Measurements from ENCODE around the gene RNF5. TPM values are rescaled to one million over a fixed set of nuclear protein-coding genes. Genes with fewer than 3 reads are reported as not detected.

The RNF5 gene
- total and polyA plus RNA-seq, 3 donors from 2014 or later = 67.1 to 79.0 (median 76.1) TPM

DNA sequence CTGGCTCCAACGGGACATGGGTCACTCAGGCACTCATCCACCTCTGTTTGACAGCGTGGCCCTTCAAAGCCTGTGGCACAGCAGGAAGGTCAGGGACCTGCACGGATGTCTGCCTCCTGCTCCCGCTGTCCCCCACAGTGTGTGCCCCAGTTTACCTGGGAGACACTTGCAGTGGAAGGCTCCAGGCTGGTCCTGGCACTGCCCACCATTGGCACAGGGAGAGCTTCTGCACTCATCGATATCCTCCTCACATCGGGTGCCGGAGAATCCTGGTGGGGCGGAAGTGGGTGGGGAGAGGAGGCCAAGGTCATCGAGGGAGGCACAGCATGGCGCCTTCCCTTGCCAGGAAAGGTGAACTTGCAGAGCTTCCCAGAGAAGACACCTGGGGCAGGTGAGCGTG lies 38.8 kb downstream of the RNF5 start:
- intact Hi-C loops (cut with DNase I; ENCODE audit: low total_unique reads) = no loop called here
- H3K36me3 ChIP-seq (ENCODE audit: low read depth, missing control alignments) = no peaks in the 10 kb centered on the region
- 88 to 92% methylated on average over 10 to 11 of the region's 11 CpGs for WGBS, 2 donors
- no peak overlapping the region for H3K4me3 ChIP-seq
- TF ChIP-seq POLR2A (IDR thresholded peaks at IDR 0.05) = no peak
- TF ChIP-seq, protein P1, sequence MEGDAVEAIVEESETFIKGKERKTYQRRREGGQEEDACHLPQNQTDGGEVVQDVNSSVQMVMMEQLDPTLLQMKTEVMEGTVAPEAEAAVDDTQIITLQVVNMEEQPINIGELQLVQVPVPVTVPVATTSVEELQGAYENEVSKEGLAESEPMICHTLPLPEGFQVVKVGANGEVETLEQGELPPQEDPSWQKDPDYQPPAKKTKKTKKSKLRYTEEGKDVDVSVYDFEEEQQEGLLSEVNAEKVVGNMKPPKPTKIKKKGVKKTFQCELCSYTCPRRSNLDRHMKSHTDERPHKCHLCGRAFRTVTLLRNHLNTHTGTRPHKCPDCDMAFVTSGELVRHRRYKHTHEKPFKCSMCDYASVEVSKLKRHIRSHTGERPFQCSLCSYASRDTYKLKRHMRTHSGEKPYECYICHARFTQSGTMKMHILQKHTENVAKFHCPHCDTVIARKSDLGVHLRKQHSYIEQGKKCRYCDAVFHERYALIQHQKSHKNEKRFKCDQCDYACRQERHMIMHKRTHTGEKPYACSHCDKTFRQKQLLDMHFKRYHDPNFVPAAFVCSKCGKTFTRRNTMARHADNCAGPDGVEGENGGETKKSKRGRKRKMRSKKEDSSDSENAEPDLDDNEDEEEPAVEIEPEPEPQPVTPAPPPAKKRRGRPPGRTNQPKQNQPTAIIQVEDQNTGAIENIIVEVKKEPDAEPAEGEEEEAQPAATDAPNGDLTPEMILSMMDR (IDR thresholded peaks at IDR 0.05) = no peak
- DNase-seq = no peak
- H3K27ac ChIP-seq = no peak overlapping the region
- H3K27me3 ChIP-seq = no peaks in the 10 kb centered on the region
- H3K4me1 ChIP-seq = no peaks in the 10 kb centered on the region
- no peaks in the 10 kb centered on the region for H3K9me3 ChIP-seq

DNA sequence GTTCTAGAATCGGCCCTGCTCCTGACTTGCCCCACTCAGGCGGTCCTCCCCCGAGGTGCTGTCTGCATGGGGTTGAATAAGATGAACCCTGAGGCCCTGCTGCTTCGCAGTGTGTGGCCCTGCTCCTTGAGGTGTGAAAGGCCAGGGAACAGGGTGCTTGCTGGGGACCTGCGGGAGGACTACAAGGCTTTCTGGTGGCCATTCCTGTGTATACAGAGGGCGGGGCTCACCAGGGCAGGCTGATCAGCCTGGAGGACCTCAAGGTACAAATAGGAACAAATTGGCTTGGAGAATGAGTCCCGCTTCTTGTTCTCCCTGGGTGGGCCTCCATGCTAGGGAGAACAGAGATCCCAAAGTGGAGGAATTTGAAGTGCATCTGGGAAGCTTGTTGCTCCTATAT lies 40.0 kb downstream of the RNF5 start:
- Histone ChIP-seq H3K9me3 (no peaks in the 10 kb centered on the region), H3K27ac (no peak overlapping the region), H3K4me3 (no peak overlapping the region), H3K36me3 (ENCODE audit: low read depth, missing control alignments) (no peaks in the 10 kb centered on the region), H3K4me1 (no peaks in the 10 kb centered on the region), H3K27me3 (no peaks in the 10 kb centered on the region)
- TF ChIP-seq POLR2A (IDR thresholded peaks at IDR 0.05) = no peak
- TF ChIP-seq, protein P1 (IDR thresholded peaks at IDR 0.05) = no peak
- no peak for DNase-seq
- intact Hi-C loops (cut with DNase I; ENCODE audit: low total_unique reads) = no loop called here
- WGBS, 2 donors = 78 to 90% methylated on average over 1 to 7 of the region's 7 CpGs

DNA sequence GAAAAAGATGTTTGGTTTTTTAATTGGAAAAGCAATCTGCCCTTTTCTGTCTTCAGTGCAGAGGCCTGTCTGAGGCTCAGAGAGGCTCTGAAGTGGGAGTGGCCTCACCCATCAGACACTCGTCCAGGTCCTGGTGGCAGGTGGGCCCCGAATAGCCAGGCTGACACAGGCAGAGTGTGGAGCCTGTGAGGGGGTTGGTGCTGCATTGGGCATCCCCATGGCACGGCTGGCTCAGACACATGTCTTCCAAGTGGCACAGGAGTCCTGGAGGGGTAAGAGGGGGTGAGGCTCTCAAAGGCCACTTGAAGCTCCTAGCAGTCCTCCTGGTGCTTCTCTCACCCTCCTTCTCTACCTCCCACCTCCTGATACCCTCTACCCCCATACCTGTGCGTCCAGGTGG lies 41.8 kb downstream of the RNF5 start:
- Histone ChIP-seq H3K9me3 (no peaks in the 10 kb centered on the region), H3K27ac (no peak overlapping the region), H3K4me1 (no peaks in the 10 kb centered on the region), H3K4me3 (no peak overlapping the region), H3K27me3 (no peaks in the 10 kb centered on the region), H3K36me3 (ENCODE audit: low read depth, missing control alignments) (no peaks in the 10 kb centered on the region)
- 63 to 72% methylated on average over 4 of the region's 4 CpGs for WGBS, 2 donors
- no peak for TF ChIP-seq POLR2A (IDR thresholded peaks at IDR 0.05)
- TF ChIP-seq, protein P1 (IDR thresholded peaks at IDR 0.05) = no peak
- no peak for DNase-seq
- intact Hi-C loops (cut with DNase I; ENCODE audit: low total_unique reads) = no loop called here

DNA sequence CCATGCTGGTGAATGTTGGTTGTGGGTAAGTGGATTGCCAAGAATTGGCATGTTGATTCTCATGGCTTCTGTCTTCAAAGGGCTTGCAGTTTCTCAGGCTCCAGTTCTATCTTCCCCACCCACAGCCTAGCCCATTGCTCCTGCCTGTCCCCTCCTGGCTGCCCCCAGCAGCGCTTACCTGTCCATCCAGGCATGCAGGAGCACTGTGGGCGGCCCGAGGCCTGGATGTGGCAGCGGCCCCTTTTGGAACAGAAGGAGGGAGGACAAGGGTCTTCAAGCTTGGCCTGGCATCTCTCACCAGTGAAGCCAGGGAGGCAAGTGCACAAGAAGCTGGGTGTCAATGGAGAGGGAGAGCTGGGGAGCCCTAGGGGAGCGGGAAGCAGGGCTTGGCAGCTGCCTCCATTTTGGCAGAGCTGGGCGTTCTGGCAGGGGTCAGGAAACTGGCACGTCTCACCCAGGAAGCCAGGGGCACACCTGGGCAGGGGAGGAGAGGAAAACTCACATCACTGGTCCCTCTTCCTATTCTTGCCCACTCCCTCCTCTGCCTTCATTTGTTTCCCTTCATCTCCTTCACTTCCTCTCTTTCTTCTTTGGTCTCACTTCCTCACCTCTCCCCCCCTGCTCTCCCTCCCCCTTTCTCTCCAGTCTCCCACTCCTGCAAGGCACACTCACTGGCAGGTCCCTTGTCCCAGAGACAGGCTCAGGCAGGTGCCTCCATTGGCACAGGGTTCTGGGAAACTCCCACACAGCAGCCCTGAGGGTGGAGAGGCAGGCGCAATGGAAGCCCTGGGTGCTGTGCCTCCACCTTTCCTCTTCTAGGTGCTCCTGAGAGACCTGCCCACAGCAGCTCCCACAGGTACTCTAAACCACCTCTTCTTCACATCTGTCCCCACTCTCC lies 44.4 kb downstream of the RNF5 start:
- no peak for DNase-seq
- intact Hi-C loops (cut with DNase I; ENCODE audit: low total_unique reads) = no loop called here
- H3K27ac ChIP-seq = no peak overlapping the region
- no peaks in the 10 kb centered on the region for H3K36me3 ChIP-seq (ENCODE audit: low read depth, missing control alignments)
- H3K27me3 ChIP-seq = no peaks in the 10 kb centered on the region
- TF ChIP-seq, protein P1 (IDR thresholded peaks at IDR 0.05) = no peak
- no peak for TF ChIP-seq POLR2A (IDR thresholded peaks at IDR 0.05)
- no peaks in the 10 kb centered on the region for H3K4me1 ChIP-seq
- no peak overlapping the region for H3K4me3 ChIP-seq
- no peaks in the 10 kb centered on the region for H3K9me3 ChIP-seq
- WGBS, 2 donors = 83 to 84% methylated on average over 8 of the region's 8 CpGs

Data from testis (tissue), 3 donors.